Measurements from ENCODE around the gene CLDN9. TPM values are rescaled to one million over a fixed set of nuclear protein-coding genes. Genes with fewer than 3 reads are reported as not detected.

Gene CLDN9
- total RNA-seq, 1 donor from 2014 or later, result not detected

DNA sequence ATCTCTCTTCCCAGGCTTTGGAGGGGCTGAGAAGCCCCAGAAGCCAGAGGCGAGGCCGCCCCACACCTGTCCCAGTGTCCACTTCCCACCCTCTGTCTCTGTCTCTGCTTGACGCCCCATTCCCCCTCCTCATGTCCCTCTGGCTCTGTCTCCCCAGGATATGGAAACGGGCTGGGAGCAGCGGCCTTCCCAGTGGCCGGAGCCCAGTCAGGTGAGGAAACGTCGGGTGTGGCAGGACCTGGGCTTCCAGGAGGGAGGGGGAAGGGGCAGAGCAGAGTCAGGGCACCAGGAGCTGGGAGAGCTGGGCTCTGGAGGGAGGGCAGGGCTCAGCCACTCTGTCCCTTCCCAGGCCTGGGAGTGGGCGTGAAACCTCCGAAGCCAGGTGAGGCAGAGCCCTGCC is 21.8 kb upstream of the CLDN9 start:
- Mint-ChIP-seq H3K36me3 (ENCODE audit: low read depth) (no peaks in the 10 kb centered on the region), H3K27ac (ENCODE audit: unreplicated experiment) (no peak overlapping the region), H3K4me1 (no peaks in the 10 kb centered on the region), H3K9me3 (no peaks in the 10 kb centered on the region), H3K27me3 (ENCODE audit: low read depth) (no peaks in the 10 kb centered on the region), H3K4me3 (no peak overlapping the region)
- TF ChIP-seq, protein P1, sequence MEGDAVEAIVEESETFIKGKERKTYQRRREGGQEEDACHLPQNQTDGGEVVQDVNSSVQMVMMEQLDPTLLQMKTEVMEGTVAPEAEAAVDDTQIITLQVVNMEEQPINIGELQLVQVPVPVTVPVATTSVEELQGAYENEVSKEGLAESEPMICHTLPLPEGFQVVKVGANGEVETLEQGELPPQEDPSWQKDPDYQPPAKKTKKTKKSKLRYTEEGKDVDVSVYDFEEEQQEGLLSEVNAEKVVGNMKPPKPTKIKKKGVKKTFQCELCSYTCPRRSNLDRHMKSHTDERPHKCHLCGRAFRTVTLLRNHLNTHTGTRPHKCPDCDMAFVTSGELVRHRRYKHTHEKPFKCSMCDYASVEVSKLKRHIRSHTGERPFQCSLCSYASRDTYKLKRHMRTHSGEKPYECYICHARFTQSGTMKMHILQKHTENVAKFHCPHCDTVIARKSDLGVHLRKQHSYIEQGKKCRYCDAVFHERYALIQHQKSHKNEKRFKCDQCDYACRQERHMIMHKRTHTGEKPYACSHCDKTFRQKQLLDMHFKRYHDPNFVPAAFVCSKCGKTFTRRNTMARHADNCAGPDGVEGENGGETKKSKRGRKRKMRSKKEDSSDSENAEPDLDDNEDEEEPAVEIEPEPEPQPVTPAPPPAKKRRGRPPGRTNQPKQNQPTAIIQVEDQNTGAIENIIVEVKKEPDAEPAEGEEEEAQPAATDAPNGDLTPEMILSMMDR (conservative IDR thresholded peaks at IDR 0.05), result no peak
- no peak for DNase-seq (ENCODE audit: low read depth, low spot score)

DNA sequence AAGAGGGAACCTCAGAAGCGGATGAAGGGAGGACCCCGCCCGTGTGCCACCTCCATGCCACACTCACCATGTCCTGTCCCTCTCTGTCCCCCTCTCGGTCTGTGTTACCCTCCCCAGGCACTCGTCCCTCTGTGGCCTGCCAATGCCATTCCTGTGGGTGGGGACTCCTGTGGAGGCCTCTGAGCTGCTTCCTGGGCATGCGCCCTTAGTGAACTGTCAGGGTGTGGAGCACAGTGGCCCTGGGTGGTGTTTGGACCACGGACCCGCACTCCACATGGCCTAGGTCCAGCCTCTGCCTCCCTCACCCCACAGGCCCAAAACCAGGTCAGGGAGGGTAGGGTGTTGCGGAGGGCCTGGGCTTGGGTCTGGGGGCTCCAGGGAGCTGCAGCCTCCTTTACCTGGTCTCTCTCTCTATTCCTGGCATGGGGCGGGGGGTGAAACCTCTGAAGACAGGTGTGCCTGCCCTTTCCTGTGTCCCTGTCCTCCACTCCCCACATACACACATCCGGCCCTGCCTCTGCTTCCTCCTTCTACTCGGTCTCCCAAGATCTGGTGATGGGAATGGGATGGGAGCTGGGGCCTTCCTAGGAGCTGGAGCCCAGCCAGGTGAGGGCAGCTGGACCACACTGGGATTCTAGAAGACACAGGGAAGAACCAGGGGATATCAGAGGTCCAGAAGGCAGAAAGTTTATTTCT is 21.0 kb upstream of the CLDN9 start:
- TF ChIP-seq, protein P1 (conservative IDR thresholded peaks at IDR 0.05), result no peak
- no peak for DNase-seq (ENCODE audit: low read depth, low spot score)
- H3K9me3 Mint-ChIP-seq, result no peaks in the 10 kb centered on the region
- no peak overlapping the region for H3K27ac Mint-ChIP-seq (ENCODE audit: unreplicated experiment)
- no peaks in the 10 kb centered on the region for H3K36me3 Mint-ChIP-seq (ENCODE audit: low read depth)
- H3K27me3 Mint-ChIP-seq (ENCODE audit: low read depth), result no peaks in the 10 kb centered on the region
- H3K4me1 Mint-ChIP-seq, result no peaks in the 10 kb centered on the region
- H3K4me3 Mint-ChIP-seq, result no peak overlapping the region

DNA sequence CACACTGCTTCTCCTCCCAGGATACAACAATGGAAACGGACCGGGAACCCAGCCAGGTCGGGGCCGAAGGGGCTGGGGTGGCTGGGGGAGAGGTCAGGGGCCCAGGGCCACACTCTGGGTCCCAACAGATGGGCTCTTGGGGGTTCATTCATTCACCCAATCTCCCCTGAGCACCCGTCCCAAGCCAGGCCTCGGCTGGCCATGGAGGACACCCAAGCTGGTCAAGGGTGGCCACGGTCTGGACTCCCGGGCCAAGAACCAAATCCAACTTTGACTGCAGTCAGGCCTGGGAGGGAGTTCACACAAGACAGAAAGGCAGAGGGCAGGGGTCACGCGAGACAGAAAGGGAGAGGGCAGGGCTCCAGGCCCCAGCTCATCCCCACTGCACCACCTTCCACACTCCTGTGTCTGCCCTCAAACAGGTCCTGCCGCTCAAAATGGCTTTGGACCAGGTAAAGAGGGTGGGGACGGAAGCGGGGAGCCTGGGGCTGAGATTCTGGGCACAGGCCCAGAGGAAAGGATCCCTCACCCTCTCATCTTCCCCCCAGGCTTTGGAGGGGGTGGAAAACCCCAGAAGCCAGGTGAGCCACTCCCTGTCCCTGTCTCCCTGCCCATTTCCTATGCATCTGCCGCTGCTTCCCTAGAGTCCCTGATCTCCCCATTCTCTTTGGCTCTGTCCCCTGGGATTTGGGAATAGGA is 20.2 kb upstream of the CLDN9 start:
- no peaks in the 10 kb centered on the region for H3K4me1 Mint-ChIP-seq
- no peak overlapping the region for H3K4me3 Mint-ChIP-seq
- TF ChIP-seq, protein P1 (conservative IDR thresholded peaks at IDR 0.05), result no peak
- H3K27ac Mint-ChIP-seq (ENCODE audit: unreplicated experiment), result no peak overlapping the region
- no peaks in the 10 kb centered on the region for H3K36me3 Mint-ChIP-seq (ENCODE audit: low read depth)
- no peaks in the 10 kb centered on the region for H3K27me3 Mint-ChIP-seq (ENCODE audit: low read depth)
- H3K9me3 Mint-ChIP-seq, result no peaks in the 10 kb centered on the region
- no peak for DNase-seq (ENCODE audit: low read depth, low spot score)

DNA sequence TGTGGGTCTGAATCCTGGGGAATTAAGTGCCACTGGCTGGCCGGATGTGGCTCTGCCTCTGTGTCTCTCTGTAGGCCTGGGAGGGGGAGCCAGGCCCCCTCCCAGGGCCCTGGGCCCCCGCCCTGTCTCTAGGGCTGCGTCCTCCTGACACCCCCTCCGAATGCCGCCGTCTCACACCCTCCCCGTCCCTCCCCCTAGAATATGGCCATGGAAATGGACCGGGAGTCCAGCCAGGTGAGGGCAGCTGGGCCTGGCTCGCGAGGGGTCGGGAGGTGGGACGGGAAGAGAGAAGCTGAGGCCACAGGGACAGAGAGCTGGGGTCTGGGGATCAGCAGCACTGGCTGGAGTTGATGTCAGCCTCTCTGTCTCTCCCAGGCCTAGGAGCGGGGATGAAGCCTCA is 16.4 kb upstream of the CLDN9 start:
- no peak overlapping the region for H3K27ac Mint-ChIP-seq (ENCODE audit: unreplicated experiment)
- H3K9me3 Mint-ChIP-seq, result no peaks in the 10 kb centered on the region
- H3K36me3 Mint-ChIP-seq (ENCODE audit: low read depth), result no peaks in the 10 kb centered on the region
- H3K4me1 Mint-ChIP-seq, result no peaks in the 10 kb centered on the region
- TF ChIP-seq, protein P1 (conservative IDR thresholded peaks at IDR 0.05), result no peak
- peaks cover 9% of the 10 kb centered on the region for H3K27me3 Mint-ChIP-seq (ENCODE audit: low read depth)
- no peak overlapping the region for H3K4me3 Mint-ChIP-seq
- DNase-seq (ENCODE audit: low read depth, low spot score), result no peak

DNA sequence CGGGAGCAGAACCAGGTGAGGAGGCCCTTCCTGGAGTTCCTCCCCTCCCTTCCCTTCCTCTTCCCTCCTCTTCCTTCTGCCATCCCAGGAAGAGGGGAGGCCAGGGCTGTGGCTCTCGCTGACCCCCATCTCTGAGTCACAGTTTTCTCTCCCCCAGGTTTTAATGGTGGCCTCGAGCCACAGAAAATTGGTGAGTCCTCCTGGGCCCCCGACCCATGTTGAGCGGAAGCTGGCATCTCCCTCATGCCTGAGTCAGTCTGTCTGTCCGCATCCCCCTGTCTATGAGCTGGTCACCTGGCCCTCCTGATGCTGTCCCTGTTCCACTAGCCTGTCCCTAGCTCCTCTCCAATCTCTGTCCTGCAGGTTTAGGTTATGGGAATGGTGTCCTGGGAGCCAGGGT is 12.8 kb upstream of the CLDN9 start:
- no peaks in the 10 kb centered on the region for H3K4me1 Mint-ChIP-seq

More for the DNA sequence above, 12.8 kb upstream of the CLDN9 start:
- DNase-seq (ENCODE audit: low read depth, low spot score), result no peak
- peaks cover 29% of the 10 kb centered on the region for H3K27me3 Mint-ChIP-seq (ENCODE audit: low read depth)
- TF ChIP-seq, protein P1 (conservative IDR thresholded peaks at IDR 0.05), result no peak
- H3K9me3 Mint-ChIP-seq, result no peaks in the 10 kb centered on the region
- H3K27ac Mint-ChIP-seq (ENCODE audit: unreplicated experiment), result no peak overlapping the region
- no peaks in the 10 kb centered on the region for H3K36me3 Mint-ChIP-seq (ENCODE audit: low read depth)
- H3K4me3 Mint-ChIP-seq, result no peak overlapping the region
